HCT116 (cell line): Measurements from ENCODE around the gene FRY. TPM values are rescaled to one million over a fixed set of nuclear protein-coding genes. Genes with fewer than 3 reads are reported as not detected.

Experiments used
- ATAC-seq: fragments of 200-7000 bp; cut with Tn5 transposase; 2 replicates; pipeline ENCODE4 v1.9.1; 2020; ENCODE audit warnings: mild to moderate bottlenecking, moderate library complexity
- BruUV-seq: library from RNA; stranded (reverse); fragments of 400-500 nt; replicated peaks from 2 replicates; lab custom pipeline; 2021; lab: Mats Ljungman, UMichigan
- CTCF ChIA-PET: fragments of 300-600 bp; sonication (Branson Sonifier 250); formaldehyde crosslinking; loops from one replicate; lab custom pipeline; 2021; ENCODE audit warnings: antibody characterized with exemption; lab: Charles Lee
- POLR2A ChIA-PET: fragments of 300-600, 350-600 bp; sonication (Branson Sonifier 250); formaldehyde crosslinking; loops from one replicate; lab custom pipeline; 2021; ENCODE audit warnings: antibody characterized with exemption; lab: Charles Lee
- RAD21 ChIA-PET, 2 experiments: fragments of 300-600 bp; sonication (Branson Sonifier 250); formaldehyde crosslinking; loops; one replicate each; lab custom pipeline; 2023; ENCODE audit warnings: low total read pairs in 2 of 2; ENCODE audit not compliant: uncharacterized antibody in 2 of 2, unreplicated experiment in 2 of 2, low non-redundant PET in 1 of 2; lab: Charles Lee
- DNase-seq: peaks from one replicate; pipeline ENCODE4 v3.0.0-alpha.2; 2010; ENCODE audit warnings: low read depth, low spot score
- H2AFZ ChIP-seq: fragments of 200-600 bp; shearing (Covaris generic), sonication (generic); 2 replicates; pipeline ENCODE4 v1.6.1; 2017; ENCODE audit warnings: low read depth, mixed run types, mixed read lengths, antibody characterized with exemption, low read length; ENCODE audit not compliant: poor library complexity, severe bottlenecking
- H3K27ac ChIP-seq: 2 replicates; pipeline ENCODE4 v1.5.1; 2012; ENCODE audit warnings: low read depth, low read length
- H3K27me3 ChIP-seq: fragments of 200-600 bp; sonication (generic); 2 replicates; pipeline ENCODE4 v1.6.1; 2016; ENCODE audit warnings: mixed run types, low read length, mixed read lengths; ENCODE audit not compliant: insufficient read depth
- H3K36me3 ChIP-seq, 2 experiments: fragments of 200-500 bp in 1 of 2; fragments of 200-600 bp in 1 of 2; sonication (Bioruptor generic) in 1 of 2; sonication (generic) in 1 of 2; 2 replicates each; pipeline versions ENCODE4 v1.5.1 to v1.6.1; 2014 to 2016; ENCODE audit warnings: low read length in 2 of 2, inconsistent platforms in 1 of 2, mixed read lengths in 1 of 2, mixed run types in 1 of 2; ENCODE audit not compliant: insufficient read depth in 2 of 2, control insufficient read depth in 1 of 2
- H3K4me1 ChIP-seq, 2 experiments: fragments of 200-600 bp in 1 of 2; sonication (generic) in 1 of 2; 2 replicates each; pipeline versions ENCODE4 v1.5.1 to v1.6.1; 2012 to 2017; ENCODE audit warnings: low read length in 2 of 2, inconsistent platforms in 1 of 2, mild to moderate bottlenecking in 1 of 2, mixed read lengths in 1 of 2, mixed run types in 1 of 2, moderate library complexity in 1 of 2; ENCODE audit not compliant: insufficient read depth in 2 of 2, control insufficient read depth in 1 of 2
- H3K4me2 ChIP-seq: fragments of 200-600 bp; sonication (generic); 2 replicates; pipeline ENCODE4 v1.6.1; 2017; ENCODE audit warnings: mixed run types, low read length, mixed read lengths
- H3K4me3 ChIP-seq, 2 experiments: fragments of 200-600 bp in 1 of 2; sonication (generic) in 1 of 2; replicated peaks in 1 of 2; 2 replicates each; pipeline ENCODE4 v1.5.1; 2011 to 2016; ENCODE audit warnings: low read length in 2 of 2, control low read depth in 1 of 2, low read depth in 1 of 2, mild to moderate bottlenecking in 1 of 2, mixed read lengths in 1 of 2, mixed run types in 1 of 2
- H3K79me2 ChIP-seq: fragments of 200-600 bp; sonication (generic); 2 replicates; pipeline ENCODE4 v1.6.1; 2017; ENCODE audit warnings: mild to moderate bottlenecking, mixed run types, low read length, moderate library complexity, mixed read lengths; ENCODE audit not compliant: insufficient read depth
- H3K9ac ChIP-seq: fragments of 200-600 bp; sonication (generic); 2 replicates; pipeline ENCODE4 v1.6.1; 2016; ENCODE audit warnings: low read length, mixed read lengths
- H3K9me2 ChIP-seq: fragments of 200-600 bp; sonication (generic), shearing (Covaris generic); 2 replicates; pipeline ENCODE4 v1.6.1; 2017; ENCODE audit warnings: mixed run types, mild to moderate bottlenecking, moderate library complexity; ENCODE audit not compliant: insufficient read depth
- H3K9me3 ChIP-seq, 2 experiments: fragments of 200-500 bp in 1 of 2; fragments of 200-600 bp in 1 of 2; sonication (Bioruptor generic) in 1 of 2; sonication (generic) in 1 of 2; 2 replicates each; pipeline ENCODE4 v1.6.1; 2014 to 2017; ENCODE audit warnings: low read length in 2 of 2, mixed read lengths in 2 of 2, inconsistent platforms in 1 of 2, low read depth in 1 of 2, mild to moderate bottlenecking in 1 of 2, mixed run types in 1 of 2, moderate library complexity in 1 of 2; ENCODE audit not compliant: control insufficient read depth in 1 of 2, insufficient read depth in 1 of 2
- H4K20me1 ChIP-seq: fragments of 200-600 bp; sonication (generic), shearing (Covaris generic); 2 replicates; pipeline ENCODE4 v1.6.1; 2017; ENCODE audit warnings: mixed run types, mild to moderate bottlenecking, moderate library complexity; ENCODE audit not compliant: insufficient read depth
- CEBPB ChIP-seq: IDR thresholded peaks from 2 replicates; pipeline ENCODE4 v1.6.1; 2012; ENCODE audit warnings: low read depth
- CTCF ChIP-seq, 3 experiments: fragments of 200-600 bp in 1 of 3; sonication (generic) in 1 of 3; IDR thresholded peaks in 2 of 3; conservative IDR thresholded peaks in 1 of 3; 2 replicates each; pipeline ENCODE4 v1.5.1; 2012 to 2017; ENCODE audit warnings: low read depth in 2 of 3, low read length in 2 of 3, antibody characterized with exemption in 1 of 3, borderline replicate concordance in 1 of 3, control low read depth in 1 of 3, mild to moderate bottlenecking in 1 of 3, mixed read lengths in 1 of 3, mixed run types in 1 of 3, moderate library complexity in 1 of 3; ENCODE audit not compliant: insufficient read depth in 1 of 3
- ELF1 ChIP-seq: IDR thresholded peaks from 2 replicates; pipeline ENCODE4 v1.6.1; 2012; ENCODE audit warnings: low read depth, borderline replicate concordance
- EZH2phosphoT487 ChIP-seq: fragments of 200-600 bp; IDR thresholded peaks from 2 replicates; pipeline ENCODE4 v1.6.1; 2018; ENCODE audit warnings: antibody characterized with exemption, borderline replicate concordance
- MAX ChIP-seq: IDR thresholded peaks from 2 replicates; pipeline ENCODE4 v1.6.1; 2012
- POLR2A ChIP-seq: IDR thresholded peaks from 2 replicates; pipeline ENCODE4 v1.7.0; 2011; ENCODE audit warnings: borderline replicate concordance; ENCODE audit not compliant: insufficient read depth, insufficient read length; ENCODE audit errors: extremely low read depth
- POLR2AphosphoS5 ChIP-seq: IDR thresholded peaks from 2 replicates; pipeline ENCODE4 v1.6.1; 2011; ENCODE audit warnings: mild to moderate bottlenecking, low read depth, low read length, moderate library complexity
- SIN3A ChIP-seq: IDR thresholded peaks from 2 replicates; pipeline ENCODE4 v1.6.1; 2012; ENCODE audit warnings: low read depth
- SP1 ChIP-seq: IDR thresholded peaks from 2 replicates; pipeline ENCODE4 v1.6.1; 2012; ENCODE audit warnings: low read depth
- SRF ChIP-seq: IDR thresholded peaks from 2 replicates; pipeline ENCODE4 v1.6.1; 2012; ENCODE audit warnings: low read depth
- TCF7L2 ChIP-seq: IDR thresholded peaks from 2 replicates; pipeline ENCODE4 v1.7.0; 2011; ENCODE audit warnings: borderline replicate concordance, inconsistent platforms; ENCODE audit not compliant: insufficient read depth, insufficient read length; ENCODE audit errors: extremely low read depth
- YY1 ChIP-seq: IDR thresholded peaks from 2 replicates; pipeline ENCODE4 v1.6.1; 2011; ENCODE audit warnings: low read length, low read depth, moderate library complexity, mild to moderate bottlenecking; ENCODE audit not compliant: insufficient replicate concordance; ENCODE audit errors: extremely low read depth
- ZBTB33 ChIP-seq: IDR thresholded peaks from 2 replicates; pipeline ENCODE4 v1.6.1; 2011; ENCODE audit warnings: mild to moderate bottlenecking, low read length, moderate library complexity; ENCODE audit not compliant: insufficient replicate concordance; ENCODE audit errors: extremely low read depth
- ZFX ChIP-seq: fragments of 450-650 bp; IDR thresholded peaks from 2 replicates; pipeline ENCODE4 v1.6.1; 2017
- intact Hi-C: fragments of 100-400 bp; cut with micrococcal nuclease; formaldehyde crosslinking; loops from 2 replicates; pipeline ENCODE4 v1.10.0; 2022
- total RNA-seq: library from RNA; stranded (reverse); gene quantifications from one replicate; pipeline ENCODE4 v1.2.1, GENCODE V29; 2021; ENCODE audit not compliant: unreplicated experiment

FRY gene
- total RNA-seq, 1 experiment from 2014 or later, result 1.4 TPM

GRCh38 chr13:32211813-32212212, 180.2 kb downstream of the FRY start:
- Histone ChIP-seq H3K4me2 (no peak overlapping the region), H3K36me3 (no peaks in the 10 kb centered on the region), H3K4me1 (no peaks in the 10 kb centered on the region), H3K27me3 (no peaks in the 10 kb centered on the region), H3K9me2 (no peaks in the 10 kb centered on the region), H3K9ac (no peak overlapping the region), H3K79me2 (no peaks in the 10 kb centered on the region), H4K20me1 (no peaks in the 10 kb centered on the region), H3K27ac (no peak overlapping the region), H2AFZ (no peak overlapping the region), H3K9me3 (no peaks in the 10 kb centered on the region), H3K4me3 (no peak overlapping the region)
- ChIA-PET POLR2A (no interaction called here), CTCF (no interaction called here), RAD21 (no interaction called here)
- intact Hi-C loops, result no loop called here
- no peak for ATAC-seq
- DNase-seq, result no peak
- TF ChIP-seq SP1 (no peak), ELF1 (no peak), ZBTB33 (no peak), CTCF (IDR thresholded peaks at IDR 0.05 in 2 of 3, conservative IDR thresholded peaks at IDR 0.05 in 1 of 3; ENCODE audit: borderline replicate concordance in 1 of 3, insufficient read depth in 1 of 3, low read depth in 2 of 3, low read length in 2 of 3) (no peak), POLR2AphosphoS5 (no peak), EZH2phosphoT487 (no peak), YY1 (no peak), CEBPB (no peak), TCF7L2 (no peak), POLR2A (no peak), MAX (no peak), SIN3A (no peak), SRF (no peak), ZFX (no peak)
- BruUV-seq, result no TSS peak
